DOHH2 (cell line): Measurements from ENCODE around the gene ZBTB18.
"Not testable (repeated sequence)": the region's sequence is repeated elsewhere in the genome, so short reads cannot be mapped to it uniquely, and the experiment has no call there.

ENCODE experiments used
- H3F3A ChIP-seq: fragments of 200-600 bp; sonication (generic), shearing (Covaris generic); 2 replicates; pipeline ENCODE4 v1.6.0; 2016; ENCODE audit warnings: antibody characterized with exemption, mild to moderate bottlenecking; ENCODE audit not compliant: control insufficient read depth, insufficient read depth
- H3K27ac ChIP-seq: fragments of 200-600 bp; sonication (generic); 2 replicates; pipeline ENCODE4 v1.5.1; 2014; ENCODE audit warnings: low read depth, mild to moderate bottlenecking, low read length, moderate library complexity
- H3K27me3 ChIP-seq: fragments of 200-600 bp; sonication (generic); 2 replicates; pipeline ENCODE4 v1.6.1; 2014; ENCODE audit warnings: mild to moderate bottlenecking, low read length, mixed read lengths; ENCODE audit not compliant: control insufficient read depth
- H3K36me3 ChIP-seq: fragments of 200-600 bp; sonication (generic); 2 replicates; pipeline ENCODE4 v1.6.1; 2014; ENCODE audit warnings: mild to moderate bottlenecking, low read length, moderate library complexity, mixed read lengths; ENCODE audit not compliant: control insufficient read depth
- H3K4me1 ChIP-seq: fragments of 200-600 bp; sonication (generic); 2 replicates; pipeline ENCODE4 v1.6.1; 2014; ENCODE audit warnings: mild to moderate bottlenecking, low read length, mixed read lengths; ENCODE audit not compliant: control insufficient read depth
- H3K4me2 ChIP-seq: fragments of 200-600 bp; sonication (generic); 2 replicates; pipeline ENCODE4 v1.6.0; 2014; ENCODE audit warnings: mild to moderate bottlenecking, low read length, moderate library complexity
- H3K4me3 ChIP-seq: fragments of 200-600 bp; sonication (generic); 2 replicates; pipeline ENCODE4 v1.5.1; 2014; ENCODE audit warnings: mild to moderate bottlenecking, low read length, mixed read lengths
- H3K79me2 ChIP-seq: fragments of 200-600 bp; sonication (generic); 2 replicates; pipeline ENCODE4 v1.6.1; 2014; ENCODE audit warnings: mild to moderate bottlenecking, low read length, mixed read lengths; ENCODE audit not compliant: control insufficient read depth
- H3K9me2 ChIP-seq: fragments of 200-600 bp; sonication (generic); replicated peaks from 2 replicates; pipeline ENCODE4 v1.6.1; 2014; ENCODE audit warnings: mild to moderate bottlenecking, low read length, mixed read lengths; ENCODE audit not compliant: control insufficient read depth
- H3K9me3 ChIP-seq: fragments of 200-600 bp; sonication (generic); 2 replicates; pipeline ENCODE4 v1.6.1; 2014; ENCODE audit warnings: antibody characterized with exemption, low read length, mixed read lengths; ENCODE audit not compliant: control insufficient read depth, insufficient read depth
- H4K20me1 ChIP-seq: fragments of 200-600 bp; sonication (generic); 2 replicates; pipeline ENCODE4 v1.6.0; 2014; ENCODE audit warnings: low read depth, mild to moderate bottlenecking, antibody characterized with exemption, low read length, moderate library complexity; ENCODE audit not compliant: control insufficient read depth, insufficient read depth
- CTCF ChIP-seq: fragments of 200-600 bp; sonication (generic); IDR thresholded peaks from one replicate; pipeline ENCODE4 v1.5.1; 2014; ENCODE audit warnings: antibody characterized with exemption, mild to moderate bottlenecking, low read depth, low read length; ENCODE audit not compliant: poor library complexity, severe bottlenecking
- EZH2phosphoT487 ChIP-seq: fragments of 200-600 bp; sonication (generic); IDR thresholded peaks from 2 replicates; pipeline ENCODE4 v1.6.1; 2017; ENCODE audit warnings: borderline replicate concordance, mild to moderate bottlenecking, antibody characterized with exemption, low read length, moderate library complexity, mixed read lengths

Gene ZBTB18

DNA sequence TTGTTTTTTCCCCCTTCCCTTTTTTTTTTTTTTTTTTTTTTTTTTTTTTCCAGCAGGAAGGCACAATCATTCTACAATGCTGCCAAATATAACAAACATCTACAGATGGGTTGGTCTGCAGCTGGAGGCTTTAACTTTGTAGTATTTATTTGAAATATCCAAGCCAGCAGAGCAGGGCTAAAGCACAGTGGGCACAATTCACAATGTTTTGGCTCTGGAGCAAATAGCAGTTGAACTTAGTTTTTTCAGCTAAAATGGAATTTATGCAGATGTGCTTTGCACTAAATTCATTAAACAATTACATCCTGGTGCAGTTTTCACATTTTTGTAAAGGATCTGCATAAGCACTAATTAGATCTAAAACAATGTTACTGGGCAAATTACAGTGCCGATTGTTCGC is 39.8 kb upstream of the ZBTB18 start:
- no peaks in the 10 kb centered on the region for H3F3A ChIP-seq
- H3K4me1 ChIP-seq: no peaks in the 10 kb centered on the region
- H3K27ac ChIP-seq: no peak overlapping the region
- TF ChIP-seq EZH2phosphoT487: no peak
- no peak for TF ChIP-seq CTCF
- H3K9me3 ChIP-seq: no peaks in the 10 kb centered on the region
- no peaks in the 10 kb centered on the region for H4K20me1 ChIP-seq
- H3K27me3 ChIP-seq: peaks cover 8% of the 10 kb centered on the region
- no peak overlapping the region for H3K4me2 ChIP-seq
- H3K79me2 ChIP-seq: no peaks in the 10 kb centered on the region
- no peaks in the 10 kb centered on the region for H3K9me2 ChIP-seq
- H3K36me3 ChIP-seq: no peaks in the 10 kb centered on the region
- no peak overlapping the region for H3K4me3 ChIP-seq

GRCh38 chr1:244011786-244012185 is 39.3 kb upstream of the ZBTB18 start:
- H3K4me2 ChIP-seq: no peak overlapping the region

DNA sequence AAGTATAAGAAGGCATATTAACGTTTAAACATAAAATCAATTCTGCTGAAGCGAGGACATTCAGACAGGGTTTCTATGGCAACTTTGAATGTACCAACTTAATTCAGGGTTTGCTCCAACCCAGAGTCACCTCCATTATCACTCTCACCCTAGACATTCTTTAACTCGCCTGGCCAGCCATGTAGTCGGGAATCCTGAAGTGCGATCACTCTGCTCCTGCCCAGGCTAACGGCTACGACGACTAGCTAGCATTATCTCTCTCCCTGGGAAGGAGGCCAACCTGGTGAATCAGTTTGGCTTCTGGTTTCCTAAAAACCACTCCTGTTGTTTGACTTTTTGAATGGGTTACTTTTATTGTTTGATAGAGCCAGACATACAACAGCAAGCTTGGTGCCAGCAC is 38.9 kb upstream of the ZBTB18 start:
- no peaks in the 10 kb centered on the region for H3K9me3 ChIP-seq
- TF ChIP-seq EZH2phosphoT487 (no peak), CTCF (no peak)
- H3F3A ChIP-seq: no peaks in the 10 kb centered on the region
- H3K4me3 ChIP-seq: no peak overlapping the region
- H4K20me1 ChIP-seq: no peaks in the 10 kb centered on the region
- H3K79me2 ChIP-seq: no peaks in the 10 kb centered on the region
- no peaks in the 10 kb centered on the region for H3K36me3 ChIP-seq
- no peaks in the 10 kb centered on the region for H3K4me1 ChIP-seq
- no peaks in the 10 kb centered on the region for H3K9me2 ChIP-seq
- peaks cover 8% of the 10 kb centered on the region for H3K27me3 ChIP-seq
- no peak overlapping the region for H3K4me2 ChIP-seq
- no peak overlapping the region for H3K27ac ChIP-seq

More at GRCh38 chr1:244011786-244012185, 39.3 kb upstream of the ZBTB18 start:
- H3F3A ChIP-seq: no peaks in the 10 kb centered on the region
- peaks cover 8% of the 10 kb centered on the region for H3K27me3 ChIP-seq
- no peaks in the 10 kb centered on the region for H3K9me2 ChIP-seq
- H3K9me3 ChIP-seq: no peaks in the 10 kb centered on the region
- no peaks in the 10 kb centered on the region for H3K4me1 ChIP-seq
- no peaks in the 10 kb centered on the region for H3K79me2 ChIP-seq
- H3K27ac ChIP-seq: no peak overlapping the region
- H4K20me1 ChIP-seq: no peaks in the 10 kb centered on the region
- H3K4me3 ChIP-seq: no peak overlapping the region
- H3K36me3 ChIP-seq: no peaks in the 10 kb centered on the region
- no peak for TF ChIP-seq CTCF
- no peak for TF ChIP-seq EZH2phosphoT487

DNA sequence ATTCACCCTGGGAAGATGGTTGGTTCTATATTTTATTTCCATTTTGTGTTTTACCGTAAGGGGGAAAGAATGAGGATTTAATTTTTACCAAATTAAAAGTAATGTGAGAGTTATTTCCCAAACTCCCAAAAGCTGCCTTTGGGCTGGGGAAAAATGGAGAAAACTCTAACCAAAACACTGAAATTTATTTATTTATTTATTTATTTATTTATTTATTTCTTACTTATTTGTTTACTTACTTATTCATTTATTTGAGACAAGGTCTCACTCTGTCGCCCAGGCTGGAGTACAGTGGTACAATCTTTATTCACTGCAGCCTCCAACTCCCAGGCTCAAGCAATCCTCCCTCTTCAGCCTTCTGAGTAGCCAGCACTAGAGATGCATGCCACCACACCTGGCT is 38.0 kb upstream of the ZBTB18 start:
- H3F3A ChIP-seq: no peaks in the 10 kb centered on the region
- H3K9me2 ChIP-seq: no peaks in the 10 kb centered on the region
- H3K4me3 ChIP-seq: no peak overlapping the region
- H3K9me3 ChIP-seq: no peaks in the 10 kb centered on the region
- no peaks in the 10 kb centered on the region for H3K4me1 ChIP-seq
- no peaks in the 10 kb centered on the region for H3K36me3 ChIP-seq
- TF ChIP-seq CTCF (no peak), EZH2phosphoT487 (no peak)
- H4K20me1 ChIP-seq: no peaks in the 10 kb centered on the region
- H3K27ac ChIP-seq: no peak overlapping the region
- peaks cover 8% of the 10 kb centered on the region for H3K27me3 ChIP-seq
- H3K4me2 ChIP-seq: no peak overlapping the region
- H3K79me2 ChIP-seq: no peaks in the 10 kb centered on the region

DNA sequence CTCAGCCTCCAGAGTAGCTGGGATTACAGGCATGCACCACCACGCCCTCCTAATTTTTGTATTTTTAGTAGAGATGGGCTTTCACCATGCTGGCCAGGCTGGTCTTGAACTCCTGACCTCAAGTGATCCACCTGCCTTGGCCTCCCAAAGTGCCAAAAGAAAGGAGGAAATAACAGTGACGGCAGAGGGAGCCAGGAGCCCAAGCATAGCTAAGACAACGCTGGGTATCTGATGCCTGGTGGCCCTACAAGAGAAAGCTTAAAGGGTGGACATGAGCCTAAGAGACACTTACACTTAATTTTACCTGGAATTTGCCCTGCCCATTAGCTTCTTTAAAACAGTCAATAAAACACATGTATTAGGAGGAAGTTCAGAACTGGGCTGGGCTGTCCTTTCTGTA is 36.2 kb upstream of the ZBTB18 start:
- not testable (repeated sequence) for H3K27ac ChIP-seq, H3K4me1 ChIP-seq, H3K9me2 ChIP-seq, H3K9me3 ChIP-seq, H3F3A ChIP-seq, H3K4me2 ChIP-seq, H3K4me3 ChIP-seq, H3K36me3 ChIP-seq, H4K20me1 ChIP-seq, H3K79me2 ChIP-seq, H3K27me3 ChIP-seq
